Thyroid gland (tissue), 4 donors: ENCODE results near the gene CNTN1.

ENCODE experiments used
- POLR2A ChIP-seq, 2 donors: fragments of 450-650 bp; IDR thresholded peaks; one replicate each; pipeline ENCODE4 v1.6.1; 2017; ENCODE audit warnings: antibody characterized with exemption in 2 of 2, mild to moderate bottlenecking in 2 of 2, moderate library complexity in 1 of 2
- TF ChIP-seq, protein P1 (sequence below), 6 experiments: fragments of 200-600 bp in 3 of 6; fragments of 450-650 bp in 3 of 6; sonication (generic) in 3 of 6; IDR thresholded peaks; one replicate each; pipeline ENCODE4 v1.5.1; 2016 to 2019; ENCODE audit warnings: antibody characterized with exemption in 6 of 6, mild to moderate bottlenecking in 2 of 6, inconsistent platforms in 1 of 6, moderate library complexity in 1 of 6

DNA sequence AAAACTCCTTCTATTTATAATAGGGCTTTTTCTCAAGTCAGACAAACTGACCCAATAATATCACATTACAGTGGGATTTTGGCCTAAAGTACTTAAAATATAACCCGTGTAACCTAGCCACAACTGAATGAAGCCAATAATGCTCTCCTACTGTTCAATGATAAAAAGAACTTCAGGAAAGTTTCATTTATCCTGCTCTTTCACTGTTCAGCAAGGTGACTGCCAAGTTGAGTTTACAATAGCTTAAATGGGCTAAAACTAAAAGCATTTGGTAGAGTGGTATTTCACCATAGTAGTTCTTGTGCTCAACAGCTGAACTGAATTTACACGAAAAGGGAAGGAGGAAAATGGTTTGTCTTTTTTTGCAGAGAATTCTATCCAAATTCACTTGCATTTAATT, 49.8 kb downstream of the CNTN1 start:
- TF ChIP-seq, protein P1, sequence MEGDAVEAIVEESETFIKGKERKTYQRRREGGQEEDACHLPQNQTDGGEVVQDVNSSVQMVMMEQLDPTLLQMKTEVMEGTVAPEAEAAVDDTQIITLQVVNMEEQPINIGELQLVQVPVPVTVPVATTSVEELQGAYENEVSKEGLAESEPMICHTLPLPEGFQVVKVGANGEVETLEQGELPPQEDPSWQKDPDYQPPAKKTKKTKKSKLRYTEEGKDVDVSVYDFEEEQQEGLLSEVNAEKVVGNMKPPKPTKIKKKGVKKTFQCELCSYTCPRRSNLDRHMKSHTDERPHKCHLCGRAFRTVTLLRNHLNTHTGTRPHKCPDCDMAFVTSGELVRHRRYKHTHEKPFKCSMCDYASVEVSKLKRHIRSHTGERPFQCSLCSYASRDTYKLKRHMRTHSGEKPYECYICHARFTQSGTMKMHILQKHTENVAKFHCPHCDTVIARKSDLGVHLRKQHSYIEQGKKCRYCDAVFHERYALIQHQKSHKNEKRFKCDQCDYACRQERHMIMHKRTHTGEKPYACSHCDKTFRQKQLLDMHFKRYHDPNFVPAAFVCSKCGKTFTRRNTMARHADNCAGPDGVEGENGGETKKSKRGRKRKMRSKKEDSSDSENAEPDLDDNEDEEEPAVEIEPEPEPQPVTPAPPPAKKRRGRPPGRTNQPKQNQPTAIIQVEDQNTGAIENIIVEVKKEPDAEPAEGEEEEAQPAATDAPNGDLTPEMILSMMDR (IDR thresholded peaks at IDR 0.05), result no peak
- no peak for TF ChIP-seq POLR2A (IDR thresholded peaks at IDR 0.05)
